Effector memory CD8-positive, alpha-beta T cell (primary cell): ENCODE data around the gene HBA2.
"Not testable (repeated sequence)": the region's sequence is repeated elsewhere in the genome, so short reads cannot be mapped to it uniquely, and the experiment has no call there.

Experiments
- ATAC-seq: fragments of 150-1000 bp; cut with Tn5 transposase; replicated peaks from 2 replicates; pipeline ENCODE4 v1.10.0; 2021; ENCODE audit warnings: mild to moderate bottlenecking, moderate library complexity
- DNase-seq, 3 experiments: peaks; one replicate each; pipeline ENCODE4 v3.0.0; 2021
- H3K27ac Mint-ChIP-seq, 2 donors: one replicate each; pipeline ENCODE4 v1.8.0; 2022; ENCODE audit warnings: mild to moderate bottlenecking in 2 of 2, mixed read lengths in 2 of 2, moderate library complexity in 2 of 2
- H3K27me3 Mint-ChIP-seq, 2 donors: one replicate each; pipeline ENCODE4 v1.8.0; 2022; ENCODE audit warnings: mixed read lengths in 2 of 2
- H3K36me3 Mint-ChIP-seq: one replicate; pipeline ENCODE4 v1.8.0; 2022; ENCODE audit warnings: mild to moderate bottlenecking, moderate library complexity, mixed read lengths; ENCODE audit not compliant: insufficient read depth
- H3K4me1 Mint-ChIP-seq, 2 donors: one replicate each; pipeline ENCODE4 v1.8.0; 2022; ENCODE audit warnings: low read depth in 2 of 2, mixed read lengths in 2 of 2
- H3K4me3 Mint-ChIP-seq, 2 donors: one replicate each; pipeline ENCODE4 v1.8.0; 2022; ENCODE audit warnings: mild to moderate bottlenecking in 2 of 2, mixed read lengths in 2 of 2, moderate library complexity in 2 of 2
- H3K9me3 Mint-ChIP-seq, 2 donors: one replicate each; pipeline ENCODE4 v1.8.0; 2022; ENCODE audit warnings: mixed read lengths in 2 of 2

Gene HBA2

GRCh38 chr16:173928-174769 is 1.5 kb downstream of the HBA2 start:
- H3K27me3 Mint-ChIP-seq: peaks cover 62 to 75% of the 10 kb centered on the region in 2 donors

GRCh38 chr16:175011-175949 is 2.6 kb downstream of the HBA2 start:
- DNase-seq: no peak
- Mint-ChIP-seq H3K4me1 (peaks cover 5 to 6% of the 10 kb centered on the region in 2 donors), H3K9me3 (no peaks in the 10 kb centered on the region), H3K36me3 (no peaks in the 10 kb centered on the region), H3K27me3 (peaks cover 58 to 64% of the 10 kb centered on the region in 2 donors), H3K4me3 (peak overlapping the region; percentile 44 to 49), H3K27ac (no peak overlapping the region)
- no peak for ATAC-seq

More at GRCh38 chr16:173928-174769, 1.5 kb downstream of the HBA2 start:
- H3K36me3 Mint-ChIP-seq, ATAC-seq, H3K4me1 Mint-ChIP-seq, H3K27ac Mint-ChIP-seq, DNase-seq, H3K9me3 Mint-ChIP-seq: not testable (repeated sequence)
- H3K4me3 Mint-ChIP-seq: peak overlapping the region in 1 of 2 donors; percentile 59

GRCh38 chr16:176006-176405 is 3.3 kb downstream of the HBA2 start:
- H3K27ac Mint-ChIP-seq, H3K9me3 Mint-ChIP-seq, DNase-seq, ATAC-seq, H3K4me1 Mint-ChIP-seq, H3K36me3 Mint-ChIP-seq: not testable (repeated sequence)
- H3K27me3 Mint-ChIP-seq: peaks cover 51 to 56% of the 10 kb centered on the region in 2 donors
- peak overlapping the region in 1 of 2 donors; percentile 44 for H3K4me3 Mint-ChIP-seq

DNA sequence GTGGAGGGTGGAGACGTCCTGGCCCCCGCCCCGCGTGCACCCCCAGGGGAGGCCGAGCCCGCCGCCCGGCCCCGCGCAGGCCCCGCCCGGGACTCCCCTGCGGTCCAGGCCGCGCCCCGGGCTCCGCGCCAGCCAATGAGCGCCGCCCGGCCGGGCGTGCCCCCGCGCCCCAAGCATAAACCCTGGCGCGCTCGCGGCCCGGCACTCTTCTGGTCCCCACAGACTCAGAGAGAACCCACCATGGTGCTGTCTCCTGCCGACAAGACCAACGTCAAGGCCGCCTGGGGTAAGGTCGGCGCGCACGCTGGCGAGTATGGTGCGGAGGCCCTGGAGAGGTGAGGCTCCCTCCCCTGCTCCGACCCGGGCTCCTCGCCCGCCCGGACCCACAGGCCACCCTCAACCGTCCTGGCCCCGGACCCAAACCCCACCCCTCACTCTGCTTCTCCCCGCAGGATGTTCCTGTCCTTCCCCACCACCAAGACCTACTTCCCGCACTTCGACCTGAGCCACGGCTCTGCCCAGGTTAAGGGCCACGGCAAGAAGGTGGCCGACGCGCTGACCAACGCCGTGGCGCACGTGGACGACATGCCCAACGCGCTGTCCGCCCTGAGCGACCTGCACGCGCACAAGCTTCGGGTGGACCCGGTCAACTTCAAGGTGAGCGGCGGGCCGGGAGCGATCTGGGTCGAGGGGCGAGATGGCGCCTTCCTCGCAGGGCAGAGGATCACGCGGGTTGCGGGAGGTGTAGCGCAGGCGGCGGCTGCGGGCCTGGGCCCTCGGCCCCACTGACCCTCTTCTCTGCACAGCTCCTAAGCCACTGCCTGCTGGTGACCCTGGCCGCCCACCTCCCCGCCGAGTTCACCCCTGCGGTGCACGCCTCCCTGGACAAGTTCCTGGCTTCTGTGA is 4.1 kb downstream of the HBA2 start, which contains the start of gene HBA1:
Gene HBA1, plus strand, starts transcription at position 204 of the 906 bp plus-strand sequence. Its CDS starts 37 bp downstream, at position 241.
- not testable (repeated sequence) for H3K4me1 Mint-ChIP-seq, DNase-seq, H3K9me3 Mint-ChIP-seq, H3K36me3 Mint-ChIP-seq
- Mint-ChIP-seq H3K27me3 (peaks cover 44 to 49% of the 10 kb centered on the region in 2 donors), H3K4me3 (peak within 1 kb of the TSS; percentile 15 to 56), H3K27ac (peak within 1 kb of the TSS in 1 of 2 donors; percentile 51)
- ATAC-seq: peak; percentile 39

- peaks cover 5 to 6% of the 10 kb centered on the region in 2 donors for H3K4me1 Mint-ChIP-seq
- peaks cover 10% of the 10 kb centered on the region for H3K36me3 Mint-ChIP-seq
- ATAC-seq (no peak), DNase-seq (no peak)
- H3K27me3 Mint-ChIP-seq: peaks cover 41 to 44% of the 10 kb centered on the region in 2 donors
- H3K27ac Mint-ChIP-seq: peak overlapping the region in 1 of 2 donors; percentile 51
- H3K9me3 Mint-ChIP-seq: no peaks in the 10 kb centered on the region
- H3K4me3 Mint-ChIP-seq: peak overlapping the region; percentile 15 to 56
Observed at GRCh38 chr16:177394-177822, 4.7 kb downstream of the HBA2 start.

DNA sequence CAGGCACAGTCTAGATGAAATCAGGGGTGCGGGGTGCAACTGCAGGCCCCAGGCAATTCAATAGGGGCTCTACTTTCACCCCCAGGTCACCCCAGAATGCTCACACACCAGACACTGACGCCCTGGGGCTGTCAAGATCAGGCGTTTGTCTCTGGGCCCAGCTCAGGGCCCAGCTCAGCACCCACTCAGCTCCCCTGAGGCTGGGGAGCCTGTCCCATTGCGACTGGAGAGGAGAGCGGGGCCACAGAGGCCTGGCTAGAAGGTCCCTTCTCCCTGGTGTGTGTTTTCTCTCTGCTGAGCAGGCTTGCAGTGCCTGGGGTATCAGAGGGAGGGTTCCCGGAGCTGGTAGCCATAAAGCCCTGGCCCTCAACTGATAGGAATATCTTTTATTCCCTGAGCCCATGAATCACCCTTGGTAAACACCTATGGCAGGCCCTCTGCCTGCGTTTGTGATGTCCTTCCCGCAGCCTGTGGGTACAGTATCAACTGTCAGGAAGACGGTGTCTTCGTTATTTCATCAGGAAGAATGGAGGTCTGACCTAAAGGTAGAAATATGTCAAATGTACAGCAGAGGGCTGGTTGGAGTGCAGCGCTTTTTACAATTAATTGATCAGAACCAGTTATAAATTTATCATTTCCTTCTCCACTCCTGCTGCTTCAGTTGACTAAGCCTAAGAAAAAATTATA is 5.4 kb downstream of the HBA2 start:
- Mint-ChIP-seq H3K27me3 (peaks cover 41 to 43% of the 10 kb centered on the region in 2 donors), H3K27ac (peak overlapping the region in 1 of 2 donors; percentile 51), H3K9me3 (no peaks in the 10 kb centered on the region), H3K4me1 (peaks cover 5 to 6% of the 10 kb centered on the region in 2 donors), H3K36me3 (peaks cover 11% of the 10 kb centered on the region), H3K4me3 (peak overlapping the region in 1 of 2 donors; percentile 56)
- ATAC-seq (no peak), DNase-seq (no peak)

DNA sequence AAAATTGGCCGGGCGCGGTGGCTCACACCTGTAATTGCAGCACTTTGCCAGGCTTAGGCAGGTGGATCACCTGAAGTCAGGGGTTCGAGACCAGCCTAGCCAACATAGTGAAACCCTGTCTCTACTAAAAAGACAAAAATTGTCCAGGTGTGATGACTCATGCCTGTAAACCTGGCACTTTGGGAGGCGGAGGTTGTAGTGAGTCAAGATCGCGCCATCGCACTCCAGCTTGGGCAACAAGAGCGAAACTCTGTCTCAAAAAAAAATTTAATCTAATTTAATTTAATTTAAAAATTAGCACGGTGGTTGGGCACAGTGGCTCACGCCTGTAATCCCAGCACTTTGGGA is 6.0 kb downstream of the HBA2 start:
- no peak overlapping the region for H3K27ac Mint-ChIP-seq
- H3K36me3 Mint-ChIP-seq: peaks cover 11% of the 10 kb centered on the region
- peaks cover 37 to 38% of the 10 kb centered on the region in 2 donors for H3K27me3 Mint-ChIP-seq
- peaks cover 5 to 6% of the 10 kb centered on the region in 2 donors for H3K4me1 Mint-ChIP-seq
- H3K9me3 Mint-ChIP-seq: no peaks in the 10 kb centered on the region
- DNase-seq (no peak), ATAC-seq (no peak)
- H3K4me3 Mint-ChIP-seq: no peak overlapping the region

- Mint-ChIP-seq H3K4me1 (peaks cover 5% of the 10 kb centered on the region in 2 donors), H3K4me3 (peak overlapping the region; percentile 59 to 74), H3K27ac (peak overlapping the region in 1 of 2 donors; percentile 51), H3K27me3 (peaks cover 29 to 30% of the 10 kb centered on the region in 2 donors), H3K36me3 (peaks cover 11% of the 10 kb centered on the region), H3K9me3 (no peaks in the 10 kb centered on the region)
- ATAC-seq: no peak
- no peak for DNase-seq
Observed at GRCh38 chr16:179211-180092, 6.8 kb downstream of the HBA2 start.

DNA sequence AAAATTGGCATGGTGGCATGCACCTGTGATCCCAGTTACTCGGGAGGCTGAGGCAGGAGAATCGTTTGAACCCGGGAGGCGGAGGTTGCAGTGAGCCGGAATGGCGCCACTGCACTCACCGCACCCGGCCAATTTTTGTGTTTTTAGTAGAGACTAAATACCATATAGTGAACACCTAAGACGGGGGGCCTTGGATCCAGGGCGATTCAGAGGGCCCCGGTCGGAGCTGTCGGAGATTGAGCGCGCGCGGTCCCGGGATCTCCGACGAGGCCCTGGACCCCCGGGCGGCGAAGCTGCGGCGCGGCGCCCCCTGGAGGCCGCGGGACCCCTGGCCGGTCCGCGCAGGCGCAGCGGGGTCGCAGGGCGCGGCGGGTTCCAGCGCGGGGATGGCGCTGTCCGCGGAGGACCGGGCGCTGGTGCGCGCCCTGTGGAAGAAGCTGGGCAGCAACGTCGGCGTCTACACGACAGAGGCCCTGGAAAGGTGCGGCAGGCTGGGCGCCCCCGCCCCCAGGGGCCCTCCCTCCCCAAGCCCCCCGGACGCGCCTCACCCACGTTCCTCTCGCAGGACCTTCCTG is 7.5 kb downstream of the HBA2 start, which contains the start of gene HBQ1:
Gene HBQ1, plus strand, starts transcription at position 359 of the 575 bp plus-strand sequence. Its CDS starts 28 bp downstream, at position 387.
- H3K36me3 Mint-ChIP-seq: peaks cover 18% of the 10 kb centered on the region
- ATAC-seq: no peak
- no peak for DNase-seq
- no peaks in the 10 kb centered on the region for H3K9me3 Mint-ChIP-seq
- H3K27ac Mint-ChIP-seq: peak within 1 kb of the TSS in 1 of 2 donors; percentile 51
- peak within 1 kb of the TSS; percentile 59 to 74 for H3K4me3 Mint-ChIP-seq
- H3K27me3 Mint-ChIP-seq: peaks cover 22 to 23% of the 10 kb centered on the region in 2 donors
- H3K4me1 Mint-ChIP-seq: peaks cover 2 to 3% of the 10 kb centered on the region in 2 donors

DNA sequence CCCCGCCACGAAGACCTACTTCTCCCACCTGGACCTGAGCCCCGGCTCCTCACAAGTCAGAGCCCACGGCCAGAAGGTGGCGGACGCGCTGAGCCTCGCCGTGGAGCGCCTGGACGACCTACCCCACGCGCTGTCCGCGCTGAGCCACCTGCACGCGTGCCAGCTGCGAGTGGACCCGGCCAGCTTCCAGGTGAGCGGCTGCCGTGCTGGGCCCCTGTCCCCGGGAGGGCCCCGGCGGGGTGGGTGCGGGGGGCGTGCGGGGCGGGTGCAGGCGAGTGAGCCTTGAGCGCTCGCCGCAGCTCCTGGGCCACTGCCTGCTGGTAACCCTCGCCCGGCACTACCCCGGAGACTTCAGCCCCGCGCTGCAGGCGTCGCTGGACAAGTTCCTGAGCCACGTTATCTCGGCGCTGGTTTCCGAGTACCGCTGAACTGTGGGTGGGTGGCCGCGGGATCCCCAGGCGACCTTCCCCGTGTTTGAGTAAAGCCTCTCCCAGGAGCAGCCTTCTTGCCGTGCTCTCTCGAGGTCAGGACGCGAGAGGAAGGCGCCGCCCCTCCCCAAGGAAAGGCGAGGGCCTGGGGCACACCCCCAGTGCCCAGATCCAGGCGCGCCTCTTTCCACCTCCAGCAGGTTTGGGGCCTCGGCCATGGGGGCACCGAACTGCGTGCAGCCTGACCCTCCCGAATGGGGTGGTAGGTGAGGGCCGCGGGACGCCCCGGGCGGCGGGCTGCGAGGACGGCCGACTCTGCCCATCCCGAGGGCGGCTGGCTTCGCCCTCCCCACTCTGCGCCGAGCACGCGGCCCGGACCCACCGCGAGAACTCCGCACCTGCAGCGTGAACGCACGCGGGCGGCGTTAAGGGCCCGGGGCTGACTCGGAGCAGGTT is 8.2 kb downstream of the HBA2 start:
- peaks cover 15 to 16% of the 10 kb centered on the region in 2 donors for H3K27me3 Mint-ChIP-seq
- no peak overlapping the region for H3K27ac Mint-ChIP-seq
- peak overlapping the region; percentile 45 to 60 for H3K4me3 Mint-ChIP-seq
- peak; percentile 88 for ATAC-seq
- peaks cover 18% of the 10 kb centered on the region for H3K36me3 Mint-ChIP-seq
- H3K4me1 Mint-ChIP-seq: peaks cover 0 to 3% of the 10 kb centered on the region in 2 donors
- peak in 1 of 3 experiments; percentile 84 for DNase-seq
- H3K9me3 Mint-ChIP-seq: no peaks in the 10 kb centered on the region
